Stimulated activated naive CD4-positive, alpha-beta T cell (primary cell): ENCODE results near the gene DNAL4.

ENCODE experiments used
- DNase-seq, 6 experiments: peaks; one replicate each; lab custom pipeline; 2025; lab: John Stamatoyannopoulos, UW

Gene DNAL4

GRCh38 chr22:38740116-38740723 lies 53.7 kb downstream of the DNAL4 start:
- no peak for DNase-seq

- no peak for DNase-seq
These were observed 54.5 kb downstream of the DNAL4 start for GRCh38 chr22:38739300-38740055.

- DNase-seq, result no peak
These were observed 55.4 kb downstream of the DNAL4 start for GRCh38 chr22:38738475-38739070.

- no peak for DNase-seq
These were observed 56.5 kb downstream of the DNAL4 start for GRCh38 chr22:38737302-38738060.

- no peak for DNase-seq
These were observed 57.7 kb downstream of the DNAL4 start for GRCh38 chr22:38736257-38736570.

- DNase-seq, result peak in 1 of 6 experiments; percentile 20
These were observed 58.3 kb downstream of the DNAL4 start for GRCh38 chr22:38735465-38736256.

- no peak for DNase-seq
These were observed 58.8 kb downstream of the DNAL4 start for GRCh38 chr22:38735126-38735464.

GRCh38 chr22:38734421-38735100 lies 59.4 kb downstream of the DNAL4 start:
- DNase-seq, result no peak

- peak in 1 of 6 experiments; percentile 42 for DNase-seq
These were observed 60.1 kb downstream of the DNAL4 start for GRCh38 chr22:38733724-38734381.

- DNase-seq, result peak in 5 of 6 experiments; percentile 20 to 57 (median 38)
These were observed 60.6 kb downstream of the DNAL4 start for GRCh38 chr22:38733329-38733723.

- peak in 1 of 6 experiments; percentile 40 for DNase-seq
These were observed 61.6 kb downstream of the DNAL4 start for GRCh38 chr22:38732251-38732815.

GRCh38 chr22:38731703-38732161 lies 62.2 kb downstream of the DNAL4 start:
- DNase-seq, result peak in 1 of 6 experiments; percentile 37

GRCh38 chr22:38730411-38730871 lies 63.5 kb downstream of the DNAL4 start:
- no peak for DNase-seq

- DNase-seq, result no peak
These were observed 64.0 kb downstream of the DNAL4 start for GRCh38 chr22:38729946-38730345.

GRCh38 chr22:38728871-38729796 lies 64.8 kb downstream of the DNAL4 start:
- DNase-seq, result no peak
